Mesendoderm (in vitro differentiated cells): ENCODE results near the gene RPP30.

Experiments
- DNase-seq: peaks from one replicate; pipeline ENCODE4 v3.0.0; 2013
- H2AK5ac ChIP-seq: 2 replicates; pipeline ENCODE4 v1.6.1; 2013; ENCODE audit warnings: low read length, inconsistent platforms
- H2BK120ac ChIP-seq: 2 replicates; pipeline ENCODE4 v1.6.1; 2013; ENCODE audit warnings: low read depth, mild to moderate bottlenecking, low read length, moderate library complexity, mixed read lengths
- H2BK15ac ChIP-seq: replicated peaks from 2 replicates; pipeline ENCODE4 v1.6.1; 2013; ENCODE audit warnings: low read depth, mild to moderate bottlenecking, moderate library complexity
- H2BK5ac ChIP-seq: 2 replicates; pipeline ENCODE4 v1.6.1; 2013; ENCODE audit warnings: low read length, inconsistent platforms
- H3K18ac ChIP-seq: 2 replicates; pipeline ENCODE4 v1.6.1; 2013; ENCODE audit warnings: mild to moderate bottlenecking, low read length, mixed read lengths
- H3K23ac ChIP-seq: one replicate; pipeline ENCODE4 v1.6.1; 2013; ENCODE audit warnings: low read length
- H3K27ac ChIP-seq: 2 replicates; pipeline ENCODE4 v1.5.1; 2013; ENCODE audit warnings: low read depth, mild to moderate bottlenecking, inconsistent platforms, low read length, moderate library complexity
- H3K27me3 ChIP-seq: 2 replicates; pipeline ENCODE4 v1.6.1; 2013; ENCODE audit warnings: low read length, control low read depth, mild to moderate bottlenecking, inconsistent platforms; ENCODE audit not compliant: insufficient read depth, poor library complexity
- H3K36me3 ChIP-seq: 2 replicates; pipeline ENCODE4 v1.6.1; 2013; ENCODE audit warnings: low read length, inconsistent platforms; ENCODE audit not compliant: control insufficient read depth, insufficient read depth
- H3K4ac ChIP-seq: one replicate; pipeline ENCODE4 v1.6.1; 2013; ENCODE audit warnings: low read depth, mild to moderate bottlenecking, low read length, moderate library complexity
- H3K4me1 ChIP-seq: 2 replicates; pipeline ENCODE4 v1.6.1; 2013; ENCODE audit warnings: low read depth, low read length, inconsistent platforms; ENCODE audit not compliant: control insufficient read depth
- H3K4me2 ChIP-seq: 2 replicates; pipeline ENCODE4 v1.6.1; 2013; ENCODE audit warnings: low read length
- H3K4me3 ChIP-seq: 2 replicates; pipeline ENCODE4 v1.5.1; 2013; ENCODE audit warnings: mild to moderate bottlenecking, low read length
- H3K56ac ChIP-seq: one replicate; pipeline ENCODE4 v1.6.1; 2013; ENCODE audit warnings: low read length
- H3K79me1 ChIP-seq: 2 replicates; pipeline ENCODE4 v1.6.1; 2013; ENCODE audit warnings: low read length, inconsistent platforms
- H3K79me2 ChIP-seq: 2 replicates; pipeline ENCODE4 v1.6.1; 2013; ENCODE audit warnings: mild to moderate bottlenecking, low read length; ENCODE audit not compliant: control insufficient read depth, insufficient read depth
- H3K9ac ChIP-seq: 2 replicates; pipeline ENCODE4 v1.6.1; 2013; ENCODE audit warnings: low read length, inconsistent platforms
- H4K5ac ChIP-seq: one replicate; pipeline ENCODE4 v1.6.1; 2013; ENCODE audit warnings: low read length
- H4K8ac ChIP-seq: one replicate; pipeline ENCODE4 v1.6.1; 2013; ENCODE audit warnings: low read depth, mild to moderate bottlenecking, control low read depth, low read length, moderate library complexity
- whole genome bisulfite sequencing: extraction: QIAGEN DNeasy Blood & Tissue Kit; methylation state at CpG from one replicate; pipeline ENCODE4 v1.1.7; 2013; ENCODE audit warnings: low lambda C conversion rate, missing lambda C conversion rate; ENCODE audit not compliant: insufficient coverage; ENCODE audit errors: extremely low coverage; 5-methylcytosine and 5-hydroxymethylcytosine counted together

RPP30 gene

DNA sequence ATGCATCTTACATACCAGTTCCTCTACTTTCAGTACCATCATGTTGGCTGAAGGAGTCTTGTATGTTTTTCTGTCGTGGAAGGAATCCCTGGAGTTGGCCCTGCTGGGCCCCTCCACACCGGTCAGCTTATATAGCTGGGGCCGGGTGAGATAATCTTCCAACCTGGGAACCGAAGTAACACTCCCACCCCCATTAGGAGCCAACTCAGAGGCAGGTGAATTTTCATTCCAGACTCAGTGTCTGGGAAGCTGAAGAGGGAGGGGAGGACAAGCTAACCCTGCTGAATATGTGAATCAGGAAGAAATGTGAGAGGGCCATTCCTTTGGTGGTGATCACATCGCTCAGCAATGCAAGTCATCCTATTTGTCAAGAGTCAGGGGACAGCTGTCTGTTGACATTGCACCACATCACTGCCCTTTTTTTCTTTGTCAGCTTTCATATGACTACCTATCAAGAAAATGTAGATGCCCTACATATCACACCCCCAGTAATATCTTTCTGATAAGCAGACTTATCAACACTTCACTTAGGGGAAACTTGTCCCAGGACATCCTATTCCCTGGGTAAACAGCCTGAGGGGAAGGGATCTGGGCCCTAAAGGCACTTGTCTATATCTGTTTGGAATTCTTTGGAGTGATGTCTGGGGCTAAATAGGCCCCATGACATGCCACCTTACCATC lies 49.4 kb downstream of the RPP30 start, which contains the start of gene ANKRD1:
TSS of gene ANKRD1 (minus strand) at position 102 of the 681 bp plus-strand sequence. CDS start at position 42, 60 bp downstream.
- peak within 1 kb of the TSS; percentile 85 for H2AK5ac ChIP-seq
- H3K4me3 ChIP-seq = peak within 1 kb of the TSS; percentile 6
- H3K9ac ChIP-seq = peak within 1 kb of the TSS; percentile 25
- H2BK15ac ChIP-seq = no peak within 1 kb of the TSS
- no peak within 1 kb of the TSS for H3K23ac ChIP-seq
- H3K79me2 ChIP-seq = peaks cover 2% of the 10 kb centered on the region
- peaks cover 18% of the 10 kb centered on the region for H3K4me1 ChIP-seq
- no peak within 1 kb of the TSS for H3K4ac ChIP-seq
- DNase-seq = peak; percentile 100
- H2BK120ac ChIP-seq = no peak within 1 kb of the TSS
- H3K79me1 ChIP-seq = no peaks in the 10 kb centered on the region
- H3K18ac ChIP-seq = peak within 1 kb of the TSS; percentile 83
- no peak within 1 kb of the TSS for H4K5ac ChIP-seq
- H3K27ac ChIP-seq = no peak within 1 kb of the TSS
- WGBS = no CpG with 5 or more reads among the region's 5 CpGs
- peak within 1 kb of the TSS; percentile 7 for H3K4me2 ChIP-seq
- peaks cover 11% of the 10 kb centered on the region for H3K27me3 ChIP-seq
- no peaks in the 10 kb centered on the region for H3K36me3 ChIP-seq
- H2BK5ac ChIP-seq = peak within 1 kb of the TSS; percentile 52
- peak within 1 kb of the TSS; percentile 65 for H3K56ac ChIP-seq
- no peak within 1 kb of the TSS for H4K8ac ChIP-seq

DNA sequence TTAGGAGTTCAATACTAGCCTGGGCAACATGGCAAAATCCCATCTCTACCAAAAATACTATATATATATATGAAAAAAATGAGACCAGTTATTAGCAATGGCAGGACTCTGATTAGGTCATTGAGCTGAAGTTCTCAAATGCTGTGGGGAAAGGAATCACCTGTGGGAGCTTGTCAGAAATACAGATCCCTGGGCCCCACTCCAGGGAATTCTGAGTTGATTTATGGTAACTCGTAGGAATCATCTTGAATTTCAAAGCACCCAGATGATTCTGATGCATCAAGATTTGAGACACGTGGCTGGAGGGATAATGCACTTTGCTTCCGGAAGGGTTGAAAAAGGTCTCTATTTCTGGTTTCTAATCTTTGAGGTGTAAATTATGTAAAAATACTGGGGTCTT lies 50.1 kb downstream of the RPP30 start:
- Histone ChIP-seq H3K27me3 (peaks cover 9% of the 10 kb centered on the region), H3K36me3 (no peaks in the 10 kb centered on the region), H4K8ac (no peak overlapping the region), H3K23ac (no peak overlapping the region), H2BK15ac (no peak overlapping the region), H3K4me3 (no peak overlapping the region), H3K9ac (no peak overlapping the region), H2BK120ac (no peak overlapping the region), H3K79me2 (peaks cover 2% of the 10 kb centered on the region), H3K4me2 (no peak overlapping the region), H4K5ac (no peak overlapping the region), H3K56ac (no peak overlapping the region), H3K4ac (no peak overlapping the region), H2AK5ac (no peak overlapping the region), H2BK5ac (no peak overlapping the region), H3K4me1 (peaks cover 20% of the 10 kb centered on the region), H3K79me1 (no peaks in the 10 kb centered on the region), H3K18ac (peak overlapping the region; percentile 83), H3K27ac (no peak overlapping the region)
- no peak for DNase-seq
- WGBS = no CpG with 5 or more reads among the region's 3 CpGs

DNA sequence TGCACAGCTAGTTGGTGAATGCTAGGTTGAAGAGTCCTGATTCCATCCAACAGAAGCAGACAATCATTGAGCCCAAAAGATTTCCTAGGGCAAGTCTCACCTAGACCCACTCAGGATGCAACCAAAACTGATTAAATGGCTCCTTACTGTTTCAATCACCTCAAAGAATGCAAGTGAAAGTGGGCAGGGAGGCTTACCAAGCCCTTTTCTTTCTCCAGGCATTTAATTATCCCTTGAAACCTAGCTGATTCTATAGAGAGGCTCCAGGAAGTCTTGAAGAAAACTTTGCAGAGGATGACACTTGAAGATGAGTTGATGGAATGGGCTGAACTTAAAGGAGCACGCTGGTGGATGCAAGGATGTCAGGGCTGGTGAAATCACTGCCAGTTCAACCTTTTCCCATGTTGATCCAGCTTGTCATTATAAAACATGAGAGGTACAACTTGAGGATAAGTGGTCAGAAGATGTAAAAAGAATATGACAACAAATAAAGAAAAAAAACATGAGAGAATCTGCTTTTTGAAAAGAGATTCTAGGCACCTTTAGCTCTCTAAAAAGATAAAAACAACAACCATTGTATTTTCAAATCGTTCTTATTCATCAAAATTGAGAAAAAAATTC lies 51.4 kb downstream of the RPP30 start:
- Histone ChIP-seq H3K4me1 (peaks cover 19% of the 10 kb centered on the region), H3K9ac (no peak overlapping the region), H3K4ac (no peak overlapping the region), H3K4me3 (no peak overlapping the region), H4K8ac (no peak overlapping the region), H2AK5ac (no peak overlapping the region), H3K27me3 (peaks cover 12% of the 10 kb centered on the region), H3K79me1 (no peaks in the 10 kb centered on the region), H2BK15ac (no peak overlapping the region), H3K36me3 (no peaks in the 10 kb centered on the region), H3K4me2 (no peak overlapping the region), H3K18ac (no peak overlapping the region), H3K23ac (no peak overlapping the region), H3K56ac (peak overlapping the region; percentile 20), H4K5ac (no peak overlapping the region), H2BK5ac (no peak overlapping the region), H3K27ac (no peak overlapping the region), H2BK120ac (no peak overlapping the region), H3K79me2 (peaks cover 2% of the 10 kb centered on the region)
- no peak for DNase-seq
- no CpG with 5 or more reads among the region's 2 CpGs for WGBS

DNA sequence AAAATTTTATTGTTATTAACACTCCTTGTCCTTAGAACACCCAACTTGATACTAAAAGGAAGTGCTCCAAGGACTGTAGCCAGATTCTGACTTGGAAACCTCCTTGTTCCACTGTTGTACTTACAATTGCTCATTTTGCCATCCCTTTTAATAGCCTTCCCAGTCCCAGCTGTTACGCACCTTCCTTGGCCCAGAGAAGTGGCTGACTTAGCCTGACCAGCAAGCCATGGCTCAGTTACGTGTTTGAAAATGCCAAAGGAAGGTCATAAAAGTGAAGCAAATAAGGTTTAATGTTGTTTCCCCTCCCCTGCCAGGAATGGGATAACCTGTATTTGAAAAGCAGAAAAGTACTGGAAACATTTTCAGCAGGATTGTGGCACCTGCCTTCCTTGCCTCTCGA lies 52.8 kb downstream of the RPP30 start:
- Histone ChIP-seq H3K79me1 (no peaks in the 10 kb centered on the region), H3K4ac (no peak overlapping the region), H2AK5ac (no peak overlapping the region), H2BK15ac (no peak overlapping the region), H3K4me3 (no peak overlapping the region), H3K4me2 (no peak overlapping the region), H3K23ac (no peak overlapping the region), H3K56ac (no peak overlapping the region), H2BK5ac (no peak overlapping the region), H3K27ac (no peak overlapping the region), H3K18ac (no peak overlapping the region), H3K27me3 (peaks cover 14% of the 10 kb centered on the region), H3K9ac (no peak overlapping the region), H3K36me3 (no peaks in the 10 kb centered on the region), H2BK120ac (no peak overlapping the region), H4K8ac (no peak overlapping the region), H3K79me2 (peaks cover 2% of the 10 kb centered on the region), H3K4me1 (peaks cover 23% of the 10 kb centered on the region), H4K5ac (no peak overlapping the region)
- DNase-seq = no peak
- no CpG with 5 or more reads among the region's 3 CpGs for WGBS

DNA sequence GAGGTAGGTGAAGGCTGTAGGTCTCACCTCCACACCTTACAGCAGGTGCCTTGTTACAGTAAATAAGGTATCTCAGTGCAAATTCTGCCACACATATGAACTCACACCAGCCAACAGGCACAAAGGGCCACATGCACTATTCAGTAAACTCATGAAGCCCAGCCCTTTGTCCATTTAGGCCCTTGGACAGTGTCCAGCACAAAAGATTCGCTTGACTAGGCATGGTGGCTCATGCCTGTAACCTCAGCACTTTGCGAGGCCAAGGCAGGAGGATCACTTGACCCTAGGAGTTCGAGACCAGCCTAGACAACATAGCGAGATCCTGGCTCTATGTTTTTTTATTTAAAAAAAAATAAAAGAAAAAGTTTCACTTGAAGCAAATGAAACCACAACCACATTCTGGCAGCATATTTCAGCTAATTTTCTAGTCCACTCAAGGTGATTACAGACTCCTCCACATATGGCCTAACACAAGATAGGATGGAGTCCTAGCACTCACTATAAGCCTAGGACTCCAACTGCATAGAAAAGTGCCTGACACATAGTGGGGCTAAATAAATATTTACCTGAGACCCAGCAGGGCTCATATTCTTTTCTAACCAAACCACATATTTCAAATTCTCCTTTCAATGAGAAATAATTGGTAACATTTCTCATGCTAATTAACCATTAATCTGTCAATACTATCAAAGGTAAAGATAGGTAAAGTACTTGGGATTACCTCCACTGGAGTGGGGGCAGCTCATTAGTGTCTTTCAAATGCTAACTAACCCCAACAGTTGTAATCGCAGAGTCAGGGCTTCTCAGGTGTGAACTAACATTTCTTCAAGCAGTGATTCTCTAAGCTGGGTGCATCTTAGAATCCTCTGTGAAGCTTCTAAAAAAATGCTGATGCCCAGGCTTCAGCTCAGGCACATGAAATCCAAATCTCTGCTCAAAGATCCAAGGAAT lies 53.6 kb downstream of the RPP30 start:
- Histone ChIP-seq H3K79me1 (no peaks in the 10 kb centered on the region), H3K18ac (no peak overlapping the region), H2BK120ac (no peak overlapping the region), H2AK5ac (peak overlapping the region; percentile 48), H2BK15ac (no peak overlapping the region), H3K23ac (no peak overlapping the region), H4K8ac (no peak overlapping the region), H2BK5ac (peak overlapping the region; percentile 43), H3K4me2 (no peak overlapping the region), H3K56ac (no peak overlapping the region), H4K5ac (no peak overlapping the region), H3K4me1 (peaks cover 19% of the 10 kb centered on the region), H3K79me2 (no peaks in the 10 kb centered on the region), H3K36me3 (no peaks in the 10 kb centered on the region), H3K4ac (no peak overlapping the region), H3K9ac (no peak overlapping the region), H3K4me3 (no peak overlapping the region), H3K27me3 (peaks cover 14% of the 10 kb centered on the region), H3K27ac (no peak overlapping the region)
- no CpG with 5 or more reads among the region's 5 CpGs for WGBS
- peak; percentile 91 for DNase-seq
